Esophagus squamous epithelium (tissue), 4 donors: ENCODE data around the gene HOXD9.

Experiments
- CTCF ChIP-seq, 6 experiments: fragments of 450-650 bp in 4 of 6; fragments of 200-600 bp in 2 of 6; sonication (generic) in 2 of 6; IDR thresholded peaks; one replicate each; pipeline ENCODE4 v1.5.1; 2016 to 2019; ENCODE audit warnings: antibody characterized with exemption in 6 of 6, mild to moderate bottlenecking in 4 of 6, moderate library complexity in 4 of 6
- POLR2A ChIP-seq, 4 donors: fragments of 450-650 bp; IDR thresholded peaks; one replicate each; pipeline ENCODE4 v1.6.1; 2017; ENCODE audit warnings: antibody characterized with exemption in 4 of 4, mild to moderate bottlenecking in 4 of 4, moderate library complexity in 3 of 4

DNA sequence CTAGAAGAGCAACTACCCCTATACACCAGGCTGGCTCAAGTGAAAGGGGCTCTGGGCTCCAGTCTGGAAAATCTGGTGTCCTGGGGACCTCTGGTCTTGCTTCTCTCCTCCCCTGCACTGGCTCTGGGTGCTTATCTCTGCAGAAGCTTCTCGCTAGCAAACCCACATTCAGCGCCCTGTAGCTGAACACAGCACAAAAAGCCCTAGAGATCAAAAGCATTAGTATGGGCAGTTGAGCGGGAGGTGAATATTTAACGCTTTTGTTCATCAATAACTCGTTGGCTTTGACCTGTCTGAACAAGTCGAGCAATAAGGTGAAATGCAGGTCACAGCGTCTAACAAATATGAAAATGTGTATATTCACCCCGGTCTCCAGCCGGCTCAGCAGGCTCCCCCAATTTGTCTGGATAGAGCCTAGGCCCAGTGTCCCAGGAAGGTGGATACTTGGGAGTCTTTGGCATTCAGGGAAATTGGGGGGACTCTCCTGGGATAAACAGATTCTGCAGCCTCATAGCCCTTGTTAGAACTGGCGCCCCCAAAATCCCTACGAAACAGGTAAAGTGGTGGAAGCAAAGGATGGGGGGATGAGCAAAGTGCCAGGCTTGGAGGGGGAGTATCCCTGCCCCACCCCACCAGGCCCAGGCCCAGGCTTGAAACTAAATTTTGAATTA lies 26.4 kb downstream of the HOXD9 start:
- TF ChIP-seq CTCF (IDR thresholded peaks at IDR 0.05) (no peak), POLR2A (IDR thresholded peaks at IDR 0.05) (no peak)
